Cardiac muscle cell (in vitro differentiated cells and primary cell): Measurements from ENCODE around the gene ISLR. TPM values are rescaled to one million over a fixed set of nuclear protein-coding genes. Genes with fewer than 3 reads are reported as not detected.

Experiments
- DNase-seq, 2 donors: peaks; one replicate each; pipeline versions ENCODE4 v3.0.0 to v3.0.0-alpha.2; 2010 to 2017; ENCODE audit warnings: low read depth in 1 of 2, low spot score in 1 of 2
- H3K27ac ChIP-seq: fragments of 200-600 bp; sonication (generic); 2 replicates; pipeline ENCODE4 v1.5.1; 2016
- H3K27me3 ChIP-seq: fragments of 200-600 bp; sonication (generic); 2 replicates; pipeline ENCODE4 v1.6.0; 2016; ENCODE audit warnings: control low read depth
- H3K36me3 ChIP-seq: fragments of 200-600 bp; sonication (generic); 2 replicates; pipeline ENCODE4 v1.5.1; 2016; ENCODE audit warnings: control low read depth
- H3K4me1 ChIP-seq: fragments of 200-600 bp; sonication (generic); 2 replicates; pipeline ENCODE4 v1.8.1; 2017; ENCODE audit warnings: low read depth, mild to moderate bottlenecking, mixed run types
- H3K4me3 ChIP-seq: fragments of 200-600 bp; sonication (generic); 2 replicates; pipeline ENCODE4 v1.5.1; 2016; ENCODE audit warnings: mild to moderate bottlenecking
- H3K9me3 ChIP-seq: fragments of 200-600 bp; sonication (generic); 2 replicates; pipeline ENCODE4 v1.5.1; 2017; ENCODE audit warnings: low read depth, mild to moderate bottlenecking, control low read depth
- polyA plus RNA-seq: library from polyadenylated mRNA; unstranded; fragments of >200 nt; fragmentation: Nextera tagmentation; extraction: Ambion mirVana; gene quantifications from 2 replicates; pipeline ENCODE4 v1.2.1, GENCODE V29; 2016
- total RNA-seq: library from RNA; depleted of rRNA; stranded (reverse); fragments of >200 nt; gene quantifications from 2 replicates; pipeline ENCODE4 v1.2.3, GENCODE V29; 2016
- TF ChIP-seq, protein P1 (sequence below): IDR thresholded peaks from 2 replicates; pipeline ENCODE4 v1.5.1; 2012; ENCODE audit warnings: low read depth, mild to moderate bottlenecking, low read length

The ISLR gene
- total and polyA plus RNA-seq, 2 experiments from 2014 or later, result 0.44 to 4.1 TPM

DNA sequence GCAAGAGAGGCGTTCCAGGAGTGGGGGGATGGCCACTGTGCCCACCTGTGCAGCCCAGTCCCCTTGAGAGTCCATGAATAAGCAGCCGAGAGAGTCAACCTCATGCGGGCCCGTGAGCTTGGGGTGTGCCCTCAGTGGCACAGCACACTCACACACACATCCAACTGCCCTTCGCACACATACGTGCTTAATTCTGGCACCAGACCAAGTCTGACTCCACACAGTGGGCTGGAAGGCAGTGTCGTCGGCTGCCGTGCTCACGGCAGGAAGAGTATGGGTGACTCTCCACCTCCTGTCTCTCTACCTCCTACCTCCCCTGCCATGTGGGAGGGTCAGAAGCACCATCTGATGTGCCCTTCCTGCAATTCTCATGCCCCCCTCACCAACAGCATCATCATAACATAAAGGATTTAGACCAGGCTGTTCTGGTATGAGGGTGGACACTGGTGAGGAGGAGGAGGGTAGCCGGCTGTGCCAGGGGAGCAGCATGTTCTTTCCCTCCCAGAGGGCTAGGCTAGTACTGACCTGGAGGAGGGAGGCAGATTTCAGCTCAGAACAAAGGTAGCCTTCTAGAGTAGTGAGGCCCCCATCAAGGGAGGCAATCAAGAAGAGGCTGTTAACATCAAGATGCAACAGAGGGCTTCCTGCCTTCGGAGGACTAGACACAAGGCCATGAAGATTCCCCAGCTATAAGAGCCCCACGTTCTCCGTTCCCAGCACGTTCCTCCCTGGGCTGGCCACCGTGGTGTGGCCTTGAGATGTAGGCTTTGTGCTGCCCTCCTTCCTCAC lies 34.3 kb downstream of the ISLR start:
- Histone ChIP-seq H3K36me3 (no peaks in the 10 kb centered on the region), H3K9me3 (no peaks in the 10 kb centered on the region), H3K27me3 (no peaks in the 10 kb centered on the region), H3K27ac (no peak overlapping the region), H3K4me3 (no peak overlapping the region), H3K4me1 (peaks cover 36% of the 10 kb centered on the region)
- DNase-seq, result no peak
- TF ChIP-seq, protein P1, sequence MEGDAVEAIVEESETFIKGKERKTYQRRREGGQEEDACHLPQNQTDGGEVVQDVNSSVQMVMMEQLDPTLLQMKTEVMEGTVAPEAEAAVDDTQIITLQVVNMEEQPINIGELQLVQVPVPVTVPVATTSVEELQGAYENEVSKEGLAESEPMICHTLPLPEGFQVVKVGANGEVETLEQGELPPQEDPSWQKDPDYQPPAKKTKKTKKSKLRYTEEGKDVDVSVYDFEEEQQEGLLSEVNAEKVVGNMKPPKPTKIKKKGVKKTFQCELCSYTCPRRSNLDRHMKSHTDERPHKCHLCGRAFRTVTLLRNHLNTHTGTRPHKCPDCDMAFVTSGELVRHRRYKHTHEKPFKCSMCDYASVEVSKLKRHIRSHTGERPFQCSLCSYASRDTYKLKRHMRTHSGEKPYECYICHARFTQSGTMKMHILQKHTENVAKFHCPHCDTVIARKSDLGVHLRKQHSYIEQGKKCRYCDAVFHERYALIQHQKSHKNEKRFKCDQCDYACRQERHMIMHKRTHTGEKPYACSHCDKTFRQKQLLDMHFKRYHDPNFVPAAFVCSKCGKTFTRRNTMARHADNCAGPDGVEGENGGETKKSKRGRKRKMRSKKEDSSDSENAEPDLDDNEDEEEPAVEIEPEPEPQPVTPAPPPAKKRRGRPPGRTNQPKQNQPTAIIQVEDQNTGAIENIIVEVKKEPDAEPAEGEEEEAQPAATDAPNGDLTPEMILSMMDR, result no peak

DNA sequence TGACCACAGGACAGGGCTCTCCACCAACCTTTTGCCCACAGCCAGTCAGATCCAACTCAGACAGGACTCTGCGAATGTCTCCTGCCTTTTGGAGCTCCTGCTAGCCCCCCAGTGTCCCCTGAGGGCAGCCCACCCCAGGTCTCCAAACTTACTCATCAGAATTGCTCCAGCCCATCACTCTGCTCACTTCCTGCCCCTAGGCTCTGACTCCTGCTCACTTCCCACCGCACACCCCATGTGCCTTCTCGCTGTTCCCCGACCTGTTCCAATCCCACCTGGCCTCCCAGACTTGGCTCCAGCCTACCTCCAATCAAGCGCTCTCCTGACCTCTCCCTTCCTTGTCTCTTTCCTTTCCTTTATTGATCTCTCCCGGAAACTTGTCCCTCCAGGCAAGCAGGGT lies 35.0 kb downstream of the ISLR start:
- H3K4me3 ChIP-seq, result no peak overlapping the region
- peaks cover 33% of the 10 kb centered on the region for H3K4me1 ChIP-seq
- TF ChIP-seq, protein P1, result no peak
- peak overlapping the region; percentile 83 for H3K27ac ChIP-seq
- no peaks in the 10 kb centered on the region for H3K27me3 ChIP-seq
- no peaks in the 10 kb centered on the region for H3K9me3 ChIP-seq
- DNase-seq, result no peak
- H3K36me3 ChIP-seq, result no peaks in the 10 kb centered on the region

DNA sequence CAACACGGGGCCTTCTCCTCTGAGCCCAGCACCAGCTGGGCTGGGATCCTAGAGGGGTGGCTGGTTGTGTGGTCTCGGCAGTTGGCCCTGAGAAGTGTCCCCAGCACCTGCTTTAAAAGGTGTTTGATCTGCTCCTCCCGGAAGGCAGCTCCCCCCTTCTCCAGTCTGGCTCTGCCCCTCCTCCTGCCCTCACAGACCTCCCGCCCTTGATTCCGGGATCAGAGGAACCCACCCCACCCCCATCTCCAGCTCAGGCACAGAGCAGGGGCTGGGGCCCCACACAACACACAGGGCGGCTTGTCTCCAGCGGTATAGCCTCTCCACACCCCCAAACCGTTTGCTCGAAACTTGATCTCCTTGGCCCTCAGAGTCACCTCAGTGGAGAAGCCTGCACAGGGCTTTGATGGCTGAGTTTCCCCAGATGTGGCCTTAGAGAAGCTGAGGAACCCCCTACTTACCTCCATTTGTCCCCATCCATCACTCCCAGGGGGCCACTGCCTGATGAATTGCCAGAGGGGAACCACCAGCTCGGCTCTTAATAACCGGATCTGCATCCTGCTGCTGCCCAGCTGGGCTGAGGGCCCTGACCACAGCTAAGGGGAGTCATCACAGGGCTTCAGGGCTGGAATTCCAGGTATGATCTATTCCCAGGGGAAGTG lies 35.5 kb downstream of the ISLR start:
- TF ChIP-seq, protein P1, result no peak
- no peaks in the 10 kb centered on the region for H3K27me3 ChIP-seq
- H3K9me3 ChIP-seq, result no peaks in the 10 kb centered on the region
- peaks cover 37% of the 10 kb centered on the region for H3K4me1 ChIP-seq
- no peaks in the 10 kb centered on the region for H3K36me3 ChIP-seq
- no peak overlapping the region for H3K4me3 ChIP-seq
- H3K27ac ChIP-seq, result peak overlapping the region; percentile 83
- DNase-seq, result peak; percentile 58 to 59

DNA sequence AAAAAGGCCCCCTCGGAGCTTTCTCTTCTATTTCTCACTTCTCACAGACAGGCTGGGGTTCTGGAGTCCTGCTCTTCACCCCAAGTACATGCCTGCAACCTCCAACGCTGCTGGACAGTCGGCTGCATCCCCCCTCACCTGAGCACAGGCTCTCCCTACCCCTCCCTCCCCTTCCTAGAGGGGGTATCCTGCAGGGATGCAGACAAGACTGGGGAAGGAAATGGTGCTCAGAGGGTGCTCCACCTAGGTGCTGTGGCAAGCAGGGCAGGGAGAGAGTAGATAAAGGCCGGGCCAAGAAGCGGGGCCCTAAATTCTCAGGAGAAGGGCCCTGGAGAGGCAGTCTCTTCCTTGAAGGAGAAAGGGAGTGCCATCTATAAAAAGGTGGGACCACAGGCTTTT lies 36.0 kb downstream of the ISLR start:
- Histone ChIP-seq H3K4me1 (peaks cover 42% of the 10 kb centered on the region), H3K4me3 (no peak overlapping the region), H3K27ac (peak overlapping the region; percentile 83), H3K27me3 (no peaks in the 10 kb centered on the region), H3K36me3 (no peaks in the 10 kb centered on the region), H3K9me3 (no peaks in the 10 kb centered on the region)
- TF ChIP-seq, protein P1, result peak; percentile 2
- DNase-seq, result no peak

DNA sequence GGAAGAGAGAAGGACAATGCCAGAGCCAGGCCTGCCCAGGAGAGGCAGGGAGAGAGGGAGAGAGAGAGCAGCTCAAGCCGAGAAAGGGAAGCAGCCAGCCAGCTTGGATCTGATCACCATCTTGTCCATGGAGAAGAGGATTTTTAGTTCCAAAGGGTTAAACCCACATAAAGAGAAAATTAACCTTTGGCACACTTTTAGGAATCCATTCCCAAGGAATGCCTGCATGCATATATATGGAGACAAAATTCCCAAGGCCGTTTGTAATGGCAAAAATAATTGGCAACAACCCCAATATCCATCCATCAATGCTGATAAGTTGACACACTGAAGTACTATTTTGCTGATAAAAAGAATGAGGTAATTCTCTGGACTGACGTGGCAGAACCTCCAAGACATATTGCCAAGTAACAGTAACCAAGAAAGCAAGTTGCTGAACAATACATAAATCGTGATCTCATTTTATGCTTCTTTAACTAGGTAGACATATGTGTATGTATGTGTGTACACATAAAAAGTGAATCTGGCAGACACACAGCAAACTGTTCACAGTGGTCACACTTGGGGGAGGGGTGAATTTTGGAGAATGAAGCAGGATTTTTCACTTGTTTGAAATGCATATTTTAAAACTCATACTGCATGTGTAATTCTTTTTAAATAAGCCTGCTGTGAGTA lies 36.6 kb downstream of the ISLR start:
- Histone ChIP-seq H3K4me3 (no peak overlapping the region), H3K27ac (peak overlapping the region; percentile 83)

More for the DNA sequence above, 36.6 kb downstream of the ISLR start:
- Histone ChIP-seq H3K9me3 (no peaks in the 10 kb centered on the region), H3K4me1 (peaks cover 47% of the 10 kb centered on the region), H3K27me3 (no peaks in the 10 kb centered on the region), H3K36me3 (no peaks in the 10 kb centered on the region)
- DNase-seq, result peak; percentile 57 to 95
- TF ChIP-seq, protein P1, result no peak
